ENCODE data around the gene PLCE1.
A peak's percentile ranks its signal among the peaks of the same experiment; 100 is the strongest.

The PLCE1 gene

DNA sequence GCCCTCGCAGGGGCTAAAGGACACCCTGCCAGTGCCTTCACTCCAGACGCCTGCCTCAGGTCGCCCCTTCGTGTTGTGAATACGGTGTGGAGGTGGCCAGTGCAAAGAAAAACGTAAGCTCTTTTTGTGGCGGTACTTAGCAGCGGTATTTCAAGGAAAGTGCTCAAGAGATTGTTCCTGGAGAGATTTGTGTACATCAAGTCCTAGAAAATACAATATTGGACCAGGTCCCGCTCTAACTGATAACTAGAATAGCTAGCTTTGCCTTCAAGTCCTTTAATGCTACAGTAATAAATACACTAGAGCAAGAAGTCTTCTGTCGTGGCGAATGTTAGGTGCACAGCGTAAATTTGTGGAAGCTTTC, 689 bp downstream of the PLCE1 start:
- no peak for DNase-seq (ENCODE audit: low read depth in 2 of 2)

- DNase-seq (ENCODE audit: low read depth in 2 of 2) = no peak
Measured at GRCh38 chr10:93995182-93995581, 1.5 kb downstream of the PLCE1 start.

DNA sequence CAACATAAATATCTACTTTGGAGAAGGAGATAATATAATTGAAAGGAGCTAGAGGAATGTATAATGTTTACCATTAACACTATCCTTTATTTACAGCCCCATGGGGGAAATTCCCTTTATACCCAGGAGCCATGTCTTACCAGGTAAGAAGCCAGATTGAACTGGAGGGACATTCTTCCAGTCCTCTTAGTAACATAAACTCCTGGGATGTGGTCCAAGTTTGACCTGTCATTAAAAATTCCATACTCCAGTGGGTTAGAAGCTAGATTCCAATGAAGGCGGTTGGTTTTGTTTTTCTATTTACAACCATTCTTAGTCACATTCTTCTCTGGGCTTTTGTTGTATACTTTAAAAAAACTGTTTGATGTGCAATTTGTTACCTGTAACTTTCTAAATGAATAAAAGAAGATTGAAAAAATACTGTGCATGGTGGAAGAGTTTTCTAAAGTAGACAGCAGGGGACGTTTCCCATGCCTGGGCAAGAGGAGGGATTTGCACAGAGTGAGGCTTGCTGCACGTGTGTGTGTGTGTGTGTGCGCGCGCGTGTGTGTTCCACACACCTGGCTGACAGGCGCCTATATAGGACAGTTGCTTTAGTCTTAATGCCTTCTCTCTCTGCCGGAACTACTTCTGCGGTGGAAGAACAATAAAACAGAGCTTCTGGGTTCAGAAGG, 2.0 kb downstream of the PLCE1 start:
- no peak for DNase-seq (ENCODE audit: low read depth in 2 of 2)

DNA sequence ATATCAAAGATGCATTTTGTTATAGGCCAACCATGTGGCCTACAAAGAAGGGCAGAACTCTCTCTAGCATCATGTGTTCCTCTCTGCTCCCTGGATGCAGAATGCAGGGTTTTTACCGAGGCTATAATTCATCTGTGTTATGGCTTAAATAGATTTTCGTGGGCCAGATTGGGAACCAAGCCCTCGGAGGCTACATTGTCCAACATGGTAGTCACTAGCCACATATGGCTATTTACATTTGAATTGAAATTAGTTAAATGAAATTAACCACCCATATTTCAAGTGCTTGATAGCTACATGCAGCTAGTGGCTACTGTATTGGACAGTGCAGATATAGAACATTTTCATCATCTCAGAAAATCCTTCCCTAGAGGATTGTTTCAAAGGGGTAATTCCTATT, 2.8 kb downstream of the PLCE1 start:
- no peak for DNase-seq (ENCODE audit: low read depth in 2 of 2)

- DNase-seq (ENCODE audit: low read depth in 2 of 2) = no peak
Measured at GRCh38 chr10:93997546-93997945, 3.8 kb downstream of the PLCE1 start.

GRCh38 chr10:93999401-93999851, 5.7 kb downstream of the PLCE1 start:
- no peak for DNase-seq (ENCODE audit: low read depth in 2 of 2)

- DNase-seq (ENCODE audit: low read depth in 2 of 2) = no peak
Measured at GRCh38 chr10:94000638-94001415, 7.1 kb downstream of the PLCE1 start.

- no peak for DNase-seq (ENCODE audit: low read depth in 2 of 2)
Measured at GRCh38 chr10:94001416-94001810, 7.7 kb downstream of the PLCE1 start.

DNA sequence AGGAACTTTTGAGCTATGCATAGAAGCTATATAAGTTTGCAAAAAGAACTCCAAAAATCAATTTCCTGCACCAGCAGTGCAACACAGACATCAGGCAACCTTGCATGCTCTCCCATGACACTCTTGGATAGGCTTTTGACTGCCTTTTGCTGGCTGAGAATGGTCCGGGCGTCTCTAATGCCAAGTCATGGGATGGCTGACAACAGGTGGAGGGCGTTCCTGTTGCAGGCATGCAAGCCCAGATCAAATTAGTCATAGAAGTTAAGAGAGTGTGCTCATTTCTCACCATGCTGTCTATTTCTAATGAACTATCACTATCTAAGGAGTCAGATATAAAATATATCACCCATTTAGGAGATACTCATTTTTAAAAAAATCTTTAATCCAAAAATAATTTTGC, 8.4 kb downstream of the PLCE1 start:
- DNase-seq (ENCODE audit: low read depth in 2 of 2) = no peak

DNA sequence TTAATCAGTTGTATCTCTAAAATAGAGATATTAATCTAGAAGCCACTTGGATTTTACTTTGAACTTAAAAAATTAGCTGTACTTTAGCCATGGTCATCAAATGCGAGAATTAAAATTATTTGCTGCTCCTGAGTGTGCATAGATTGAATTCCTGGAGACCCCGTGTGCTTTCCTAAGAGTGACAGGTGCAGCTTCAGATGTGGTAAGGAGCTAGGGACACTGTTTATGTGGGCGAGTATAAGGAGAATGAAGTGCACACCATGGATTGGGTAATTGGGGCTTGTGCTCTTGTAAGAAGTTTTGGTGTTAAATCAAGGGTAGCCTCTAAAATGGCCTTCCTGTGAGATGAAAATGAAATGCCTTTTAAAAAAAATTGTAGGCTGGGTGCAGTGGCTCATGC, 9.8 kb downstream of the PLCE1 start:
- DNase-seq (ENCODE audit: low read depth in 2 of 2) = no peak

DNA sequence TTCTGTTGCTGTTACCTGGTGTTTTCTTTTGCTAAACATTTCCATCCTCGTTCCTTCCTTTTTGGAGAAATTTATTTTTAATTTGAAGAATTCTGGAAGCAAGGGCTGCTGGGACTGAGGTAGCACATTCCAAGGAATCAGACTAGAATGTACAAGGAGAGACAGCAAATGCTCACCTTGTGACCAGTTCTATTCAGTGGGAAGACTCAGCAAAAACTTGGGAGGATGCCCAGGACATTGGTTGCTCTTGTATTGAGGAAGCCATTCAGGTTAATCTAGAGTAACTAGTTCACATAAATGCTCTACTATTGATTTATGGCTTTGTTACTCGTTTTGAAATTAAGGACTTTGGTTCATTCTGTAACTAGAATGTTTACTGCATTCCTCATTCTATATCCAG, 11.3 kb downstream of the PLCE1 start:
- DNase-seq (ENCODE audit: low read depth in 2 of 2) = no peak

GRCh38 chr10:94006591-94007550, 13.1 kb downstream of the PLCE1 start:
- DNase-seq (ENCODE audit: low read depth in 2 of 2) = peak; percentile 52 to 53

DNA sequence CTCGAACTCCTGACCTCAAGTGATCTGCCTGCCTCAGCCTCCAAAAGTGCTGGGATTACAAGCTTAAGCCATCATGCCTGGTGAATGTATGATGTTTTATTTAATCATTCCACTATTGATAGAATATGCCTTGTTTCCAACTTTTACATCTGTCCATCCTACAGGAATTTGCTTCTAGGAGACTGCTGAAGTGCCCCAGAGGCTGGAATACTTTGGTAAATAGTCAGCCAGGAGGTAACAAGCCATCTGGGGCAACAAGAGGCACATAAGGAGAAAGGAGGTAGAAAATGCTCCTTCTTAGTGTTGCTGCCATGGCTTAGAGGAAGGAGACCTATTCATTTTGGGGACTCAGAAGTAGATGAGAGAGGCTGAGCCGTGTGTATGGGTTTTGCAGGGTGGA, 14.8 kb downstream of the PLCE1 start:
- DNase-seq (ENCODE audit: low read depth in 2 of 2) = no peak

GRCh38 chr10:94010116-94010515, 16.4 kb downstream of the PLCE1 start:
- DNase-seq (ENCODE audit: low read depth in 2 of 2) = no peak

DNA sequence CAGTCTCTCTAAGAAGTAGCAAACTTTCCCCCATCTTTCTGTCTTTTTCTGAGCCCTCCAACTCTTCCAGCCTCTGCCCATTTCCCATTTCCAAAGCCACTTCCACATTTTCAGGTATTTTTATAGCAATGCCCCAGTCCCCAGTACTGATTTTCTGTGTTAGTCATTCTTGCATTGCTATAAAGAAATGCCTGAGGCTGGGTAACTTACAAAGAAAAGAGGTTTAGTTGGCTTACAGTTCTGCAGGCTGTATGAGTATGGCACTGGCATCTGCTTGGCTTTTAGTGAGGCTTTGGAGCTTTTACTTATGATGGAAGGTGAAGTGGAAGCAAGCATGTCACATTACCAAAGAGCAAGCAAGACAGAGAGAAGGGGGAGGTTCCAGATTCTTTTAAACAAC, 17.2 kb downstream of the PLCE1 start:
- DNase-seq (ENCODE audit: low read depth in 2 of 2) = no peak

- no peak for DNase-seq (ENCODE audit: low read depth in 2 of 2)
Measured at GRCh38 chr10:94011296-94011695, 17.6 kb downstream of the PLCE1 start.

DNA sequence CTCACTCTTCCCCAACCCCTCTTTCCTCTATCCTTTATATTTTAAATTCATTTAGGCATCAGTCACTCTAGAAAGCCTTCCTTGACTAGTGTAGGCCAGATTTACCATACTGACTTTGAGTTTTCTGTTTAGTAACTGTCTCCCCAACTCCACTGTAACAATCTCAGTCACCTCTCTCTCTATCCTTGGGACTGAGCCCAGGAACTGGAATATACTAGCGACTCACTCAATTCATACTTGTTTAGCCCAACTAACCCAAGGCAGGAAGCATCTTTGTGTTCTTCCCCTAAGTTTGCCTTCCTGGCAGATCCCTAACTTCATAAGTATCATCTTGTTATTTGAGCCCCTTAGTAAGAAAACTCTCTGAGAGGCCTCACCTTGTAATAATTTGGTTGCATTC, 19.1 kb downstream of the PLCE1 start:
- DNase-seq (ENCODE audit: low read depth in 2 of 2) = no peak

DNA sequence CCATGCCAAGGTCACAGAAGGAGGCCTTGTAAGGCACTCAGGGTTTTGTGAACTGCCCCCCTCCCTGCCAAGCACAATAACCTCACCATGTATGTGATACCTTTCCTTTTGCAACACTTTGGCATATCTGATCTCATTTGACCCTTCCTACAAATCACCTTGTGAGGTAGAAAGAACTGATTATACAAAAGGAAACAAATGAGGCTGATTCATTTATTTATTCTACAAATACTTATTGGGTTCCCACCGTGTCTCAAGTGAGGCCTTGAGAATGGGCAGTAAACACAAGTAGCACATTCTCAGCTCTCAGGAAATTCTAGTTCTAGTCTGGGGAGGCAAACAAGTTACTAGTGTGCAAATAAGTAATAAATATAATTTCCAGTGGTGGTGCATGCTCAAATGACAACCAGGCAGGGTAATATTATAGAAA, 19.6 kb downstream of the PLCE1 start:
- DNase-seq (ENCODE audit: low read depth in 2 of 2) = no peak

DNA sequence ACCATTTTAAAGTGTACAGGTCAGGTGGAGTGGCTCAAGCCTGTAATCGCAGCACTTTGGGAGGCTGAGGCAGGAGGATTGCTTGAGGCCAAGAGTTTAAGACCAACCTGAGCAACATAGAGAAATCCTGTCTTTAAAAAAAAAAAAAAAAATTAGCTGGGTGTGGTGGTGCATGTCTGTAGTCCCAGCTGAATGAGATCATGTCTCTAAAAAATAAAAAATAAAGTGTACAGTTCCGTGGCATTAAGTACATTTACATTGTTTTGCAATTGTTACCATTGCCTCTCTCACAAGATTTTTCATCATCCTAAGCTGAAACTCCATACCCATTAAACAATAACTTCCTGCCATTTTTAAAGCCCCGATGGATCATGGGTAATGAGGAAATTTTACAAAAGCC, 20.6 kb downstream of the PLCE1 start:
- DNase-seq (ENCODE audit: low read depth in 2 of 2) = no peak

GRCh38 chr10:94016727-94017714, 23.3 kb downstream of the PLCE1 start:
- no peak for DNase-seq (ENCODE audit: low read depth in 2 of 2)

GRCh38 chr10:94018107-94018506, 24.4 kb downstream of the PLCE1 start:
- DNase-seq (ENCODE audit: low read depth in 2 of 2) = no peak
